ENCODE measurements around the gene ALS2. TPM values are rescaled to one million over a fixed set of nuclear protein-coding genes. Genes with fewer than 3 reads are reported as not detected.

ALS2 gene
- polyA plus RNA-seq, 1 of the 3 experiments (the other 2 are of a cell fraction), result 11.6 TPM

- H3K4me3 ChIP-seq (ENCODE audit: low read depth in 2 of 2, low read length in 1 of 2), result no peak overlapping the region
- ChIA-PET CTCF (interaction anchor here (1.1 kb wide), 1 partner anchor 14 kb away, joined by 3 read pairs; no protein-coding TSS in a partner anchor), POLR2A (no interaction called here)
- H3K79me2 ChIP-seq (ENCODE audit: insufficient read depth), result no peaks in the 10 kb centered on the region
- H3K4me1 ChIP-seq (ENCODE audit: control insufficient read depth in 1 of 2, insufficient read depth in 2 of 2, low read depth in 1 of 2, low read length in 1 of 2), result no peaks in the 10 kb centered on the region
- H3K27me3 ChIP-seq (ENCODE audit: insufficient read depth), result no peaks in the 10 kb centered on the region
- no peaks in the 10 kb centered on the region for H3K9me3 ChIP-seq
- H3K4me2 ChIP-seq, result no peak overlapping the region
- H4K20me1 ChIP-seq (ENCODE audit: insufficient read depth), result no peaks in the 10 kb centered on the region
- DNase-seq, result no peak
- no peak overlapping the region for H3K27ac ChIP-seq (ENCODE audit: low read depth in 2 of 2, low read length in 1 of 2)
- TF ChIP-seq MXI1 (IDR thresholded peaks at IDR 0.05; ENCODE audit: low read depth, low read length) (no peak), USF2 (IDR thresholded peaks at IDR 0.05; ENCODE audit: borderline replicate concordance, low read depth, low read length) (no peak), CHD2 (IDR thresholded peaks at IDR 0.05; ENCODE audit: low read length, partially characterized antibody) (no peak), MEF2A (IDR thresholded peaks at IDR 0.05; ENCODE audit: borderline replicate concordance, low read depth) (no peak), GABPA (IDR thresholded peaks at IDR 0.05; ENCODE audit: low read depth) (no peak), FOXJ3 (CRISPR knock-in tag; IDR thresholded peaks at IDR 0.05) (no peak), EP300 (IDR thresholded peaks at IDR 0.05; ENCODE audit: borderline replicate concordance in 1 of 2, low read depth in 1 of 2, low read length in 1 of 2) (no peak), MAX (IDR thresholded peaks at IDR 0.05; ENCODE audit: low read depth) (no peak)
- 86% methylated on average over 6 of the region's 6 CpGs for WGBS (ENCODE audit: low lambda C conversion rate)
- no peak overlapping the region for H2AFZ ChIP-seq (ENCODE audit: low read depth)
- no peaks in the 10 kb centered on the region for H3K9me2 ChIP-seq
- H3K36me3 ChIP-seq (replicated peaks in 1 of 2; ENCODE audit: control insufficient read depth in 1 of 2, insufficient read depth in 2 of 2, low read length in 1 of 2), result peaks cover 3 to 10% of the 10 kb centered on the region in 2 experiments
- H3K9ac ChIP-seq, result no peak overlapping the region
- H3F3A ChIP-seq (replicated peaks; ENCODE audit: insufficient read depth), result no peaks in the 10 kb centered on the region
These were observed 102.3 kb downstream of the ALS2 start for GRCh38 chr2:201678401-201678800.

GRCh38 chr2:201675454-201675853 lies 105.3 kb downstream of the ALS2 start:
- DNase-seq, result no peak
- H4K20me1 ChIP-seq (ENCODE audit: insufficient read depth), result no peaks in the 10 kb centered on the region
- no peaks in the 10 kb centered on the region for H3K27me3 ChIP-seq (ENCODE audit: insufficient read depth)
- no peak overlapping the region for H3K27ac ChIP-seq (ENCODE audit: low read depth in 2 of 2, low read length in 1 of 2)
- WGBS (ENCODE audit: low lambda C conversion rate), result 91% methylated on average over 4 of the region's 4 CpGs
- H3K4me3 ChIP-seq (ENCODE audit: low read depth in 2 of 2, low read length in 1 of 2), result no peak overlapping the region
- H3K4me2 ChIP-seq, result no peak overlapping the region
- no peak overlapping the region for H2AFZ ChIP-seq (ENCODE audit: low read depth)
- no peaks in the 10 kb centered on the region for H3K9me3 ChIP-seq
- peaks cover under 1 to 2% of the 10 kb centered on the region in 2 experiments for H3K36me3 ChIP-seq (replicated peaks in 1 of 2; ENCODE audit: control insufficient read depth in 1 of 2, insufficient read depth in 2 of 2, low read length in 1 of 2)
- H3F3A ChIP-seq (replicated peaks; ENCODE audit: insufficient read depth), result no peaks in the 10 kb centered on the region
- H3K9ac ChIP-seq, result no peak overlapping the region
- ChIA-PET CTCF (interaction anchor here (0.8 kb wide), 1 partner anchor 12 kb away, joined by 3 read pairs; no protein-coding TSS in a partner anchor), POLR2A (no interaction called here)
- no peaks in the 10 kb centered on the region for H3K9me2 ChIP-seq
- H3K79me2 ChIP-seq (ENCODE audit: insufficient read depth), result no peaks in the 10 kb centered on the region
- H3K4me1 ChIP-seq (ENCODE audit: control insufficient read depth in 1 of 2, insufficient read depth in 2 of 2, low read depth in 1 of 2, low read length in 1 of 2), result no peaks in the 10 kb centered on the region
- TF ChIP-seq USF2 (IDR thresholded peaks at IDR 0.05; ENCODE audit: borderline replicate concordance, low read depth, low read length) (no peak), FOXJ3 (CRISPR knock-in tag; IDR thresholded peaks at IDR 0.05) (no peak), SIN3A (IDR thresholded peaks at IDR 0.05; ENCODE audit: borderline replicate concordance, low read depth, low read length) (no peak)
